Vagina (tissue), 2 donors: ENCODE measurements around the gene ENPP7. TPM values are rescaled to one million over a fixed set of nuclear protein-coding genes. Genes with fewer than 3 reads are reported as not detected.

ENCODE experiments used
- DNase-seq, 2 donors: peaks; one replicate each; pipeline ENCODE4 v3.0.0-alpha.2; 2017; ENCODE audit errors: extremely low spot score in 2 of 2
- H3K27ac ChIP-seq: fragments of 200-600 bp; sonication (generic); one replicate; pipeline ENCODE4 v1.5.1; 2019
- H3K27me3 ChIP-seq: fragments of 200-600 bp; sonication (generic); one replicate; pipeline ENCODE4 v1.5.1; 2019
- H3K36me3 ChIP-seq, 2 donors: fragments of 200-600 bp; sonication (generic); one replicate each; pipeline ENCODE4 v1.5.1; 2017 to 2019
- H3K4me1 ChIP-seq: fragments of 200-600 bp; sonication (generic); one replicate; pipeline ENCODE4 v1.5.1; 2019
- H3K4me3 ChIP-seq, 2 donors: fragments of 200-600 bp; sonication (generic); 1 replicate in 1 of 2; 2 replicates in 1 of 2; pipeline ENCODE4 v1.5.1; 2016 to 2019
- H3K9me3 ChIP-seq: fragments of 200-600 bp; sonication (generic); one replicate; pipeline ENCODE4 v1.5.1; 2019
- CTCF ChIP-seq, 3 experiments: fragments of 450-650 bp in 2 of 3; fragments of 200-600 bp in 1 of 3; sonication (generic) in 1 of 3; IDR thresholded peaks; one replicate each; pipeline ENCODE4 v1.5.1; 2017 to 2019; ENCODE audit warnings: antibody characterized with exemption in 3 of 3, mild to moderate bottlenecking in 2 of 3, moderate library complexity in 2 of 3
- POLR2A ChIP-seq, 2 donors: fragments of 450-650 bp; IDR thresholded peaks; one replicate each; pipeline ENCODE4 v1.6.1; 2017; ENCODE audit warnings: antibody characterized with exemption in 2 of 2, mild to moderate bottlenecking in 2 of 2, moderate library complexity in 2 of 2
- POLR2AphosphoS5 ChIP-seq, 2 donors: sonication (generic); formaldehyde crosslinking; IDR thresholded peaks; one replicate each; pipeline ENCODE4 v1.9.0; 2017; ENCODE audit warnings: antibody characterized with exemption in 2 of 2, mild to moderate bottlenecking in 2 of 2, low read depth in 1 of 2; ENCODE audit not compliant: insufficient read depth in 1 of 2
- intact Hi-C: fragments of 100-400 bp; cut with DNase I; formaldehyde crosslinking; loops from one replicate; pipeline ENCODE4 v1.15.1; 2023
- total RNA-seq: library from RNA; depleted of rRNA; stranded (reverse); fragments of >200 nt; gene quantifications from one replicate; pipeline ENCODE4 v1.2.3, GENCODE V29; 2016

ENPP7 gene
- total RNA-seq, 1 donor from 2014 or later, result not detected

GRCh38 chr17:79729761-79730160 is 982 bp upstream of the ENPP7 start:
- intact Hi-C loops, result no loop called here
- no peak for DNase-seq
- no peaks in the 10 kb centered on the region for H3K27me3 ChIP-seq
- TF ChIP-seq POLR2AphosphoS5 (IDR thresholded peaks at IDR 0.05; ENCODE audit: insufficient read depth in 1 of 2, low read depth in 1 of 2) (no peak), CTCF (IDR thresholded peaks at IDR 0.05) (no peak), POLR2A (IDR thresholded peaks at IDR 0.05) (no peak)
- no peak overlapping the region for H3K4me3 ChIP-seq
- peaks cover 5% of the 10 kb centered on the region for H3K4me1 ChIP-seq
- no peaks in the 10 kb centered on the region for H3K36me3 ChIP-seq
- H3K27ac ChIP-seq, result no peak overlapping the region
- no peaks in the 10 kb centered on the region for H3K9me3 ChIP-seq

GRCh38 chr17:79730437-79730768 is 340 bp upstream of the ENPP7 start:
- DNase-seq, result no peak
- no peak for TF ChIP-seq POLR2A (IDR thresholded peaks at IDR 0.05)
- TF ChIP-seq CTCF (IDR thresholded peaks at IDR 0.05), result no peak
- TF ChIP-seq POLR2AphosphoS5 (IDR thresholded peaks at IDR 0.05; ENCODE audit: insufficient read depth in 1 of 2, low read depth in 1 of 2), result no peak
- Histone ChIP-seq H3K27me3 (no peaks in the 10 kb centered on the region), H3K27ac (no peak overlapping the region), H3K4me1 (peaks cover 5% of the 10 kb centered on the region), H3K4me3 (no peak overlapping the region), H3K9me3 (no peaks in the 10 kb centered on the region), H3K36me3 (no peaks in the 10 kb centered on the region)
- intact Hi-C loops, result no loop called here

- Histone ChIP-seq H3K4me1 (peaks cover 5% of the 10 kb centered on the region), H3K27ac (no peak overlapping the region), H3K27me3 (no peaks in the 10 kb centered on the region), H3K4me3 (no peak overlapping the region), H3K9me3 (no peaks in the 10 kb centered on the region), H3K36me3 (no peaks in the 10 kb centered on the region)
- TF ChIP-seq POLR2AphosphoS5 (IDR thresholded peaks at IDR 0.05; ENCODE audit: insufficient read depth in 1 of 2, low read depth in 1 of 2) (no peak), POLR2A (IDR thresholded peaks at IDR 0.05) (no peak), CTCF (IDR thresholded peaks at IDR 0.05) (no peak)
- intact Hi-C loops, result no loop called here
- DNase-seq, result no peak
Measured at GRCh38 chr17:79732254-79732653, 1.5 kb downstream of the ENPP7 start.

- Histone ChIP-seq H3K27ac (no peak overlapping the region), H3K27me3 (no peaks in the 10 kb centered on the region), H3K36me3 (no peaks in the 10 kb centered on the region), H3K4me1 (peaks cover 5% of the 10 kb centered on the region), H3K9me3 (no peaks in the 10 kb centered on the region), H3K4me3 (no peak overlapping the region)
- TF ChIP-seq CTCF (IDR thresholded peaks at IDR 0.05) (no peak), POLR2AphosphoS5 (IDR thresholded peaks at IDR 0.05; ENCODE audit: insufficient read depth in 1 of 2, low read depth in 1 of 2) (no peak), POLR2A (IDR thresholded peaks at IDR 0.05) (no peak)
- no peak for DNase-seq
- intact Hi-C loops, result no loop called here
Measured at GRCh38 chr17:79732804-79733691, 2.3 kb downstream of the ENPP7 start.

GRCh38 chr17:79733692-79734070 is 2.9 kb downstream of the ENPP7 start:
- Histone ChIP-seq H3K27ac (no peak overlapping the region), H3K9me3 (no peaks in the 10 kb centered on the region), H3K4me1 (no peaks in the 10 kb centered on the region), H3K4me3 (no peak overlapping the region), H3K36me3 (no peaks in the 10 kb centered on the region), H3K27me3 (no peaks in the 10 kb centered on the region)
- intact Hi-C loops, result no loop called here
- no peak for DNase-seq
- TF ChIP-seq CTCF (IDR thresholded peaks at IDR 0.05) (no peak), POLR2A (IDR thresholded peaks at IDR 0.05) (no peak), POLR2AphosphoS5 (IDR thresholded peaks at IDR 0.05; ENCODE audit: insufficient read depth in 1 of 2, low read depth in 1 of 2) (no peak)
